ENCODE data around the gene C9orf153. TPM values are rescaled to one million over a fixed set of nuclear protein-coding genes. Genes with fewer than 3 reads are reported as not detected.

The C9orf153 gene
- total and polyA plus RNA-seq, 2 of the 13 experiments (the other 11 are each of a cell fraction or from before 2014, with no cell fraction given): 0.17 to 0.44 TPM

GRCh38 chr9:86184138-86184524 lies 75.3 kb downstream of the C9orf153 start (continued):
- TF ChIP-seq HMGXB3 (CRISPR knock-in tag; IDR thresholded peaks at IDR 0.05; ENCODE audit: borderline replicate concordance): no peak
- no peak for TF ChIP-seq ZNF713 (CRISPR knock-in tag; IDR thresholded peaks at IDR 0.05)
- no peak for TF ChIP-seq HOXA9 (CRISPR knock-in tag; IDR thresholded peaks at IDR 0.05; ENCODE audit: borderline replicate concordance)
- no peak for TF ChIP-seq GABPB1 (CRISPR knock-in tag; IDR thresholded peaks at IDR 0.05)

- Histone ChIP-seq H3K9me3 (ENCODE audit: low read length) (no peaks in the 10 kb centered on the region), H3K27me3 (ENCODE audit: control insufficient read depth in 1 of 2, insufficient read depth in 2 of 2, low read length in 2 of 2) (peaks cover 0 to 10% of the 10 kb centered on the region in 2 experiments; a peak in 1 of 5 replicates), H3K27ac (ENCODE audit: extremely low read length, insufficient read depth, low read length) (no peak overlapping the region), H2AFZ (ENCODE audit: low read length) (no peak overlapping the region), H4K20me1 (ENCODE audit: insufficient read depth, low read length) (no peaks in the 10 kb centered on the region), H3K4me3 (replicated peaks in 1 of 3; ENCODE audit: insufficient read depth in 1 of 3, low read depth in 2 of 3, low read length in 3 of 3) (no peak overlapping the region), H3K36me3 (replicated peaks in 1 of 2; ENCODE audit: control insufficient read depth in 1 of 2, insufficient read depth in 2 of 2, low read length in 2 of 2) (no peaks in the 10 kb centered on the region), H3K9ac (ENCODE audit: insufficient read depth, low read depth, low read length) (no peak overlapping the region), H3K4me1 (ENCODE audit: insufficient read depth, low read length) (0 out of 2 replicates have a peak, but pooled peaks cover 4% of the 10 kb centered on the region), H3K79me2 (ENCODE audit: insufficient read depth, low read length) (no peaks in the 10 kb centered on the region), H3K4me2 (ENCODE audit: low read depth, low read length) (no peak overlapping the region)
- 45% methylated on average over 1 of the region's 1 CpG for WGBS (ENCODE audit: low lambda C conversion rate)
- TF ChIP-seq FOSL2 (CRISPR knock-in tag; IDR thresholded peaks at IDR 0.05) (peak; percentile 67), RNF2 (conservative IDR thresholded peaks at IDR 0.05; ENCODE audit: low read depth) (no peak), MLXIP (CRISPR knock-in tag; IDR thresholded peaks at IDR 0.05; ENCODE audit: borderline replicate concordance) (no peak), ZFP1 (CRISPR knock-in tag; IDR thresholded peaks at IDR 0.05) (no peak), ETV6 (CRISPR knock-in tag; conservative IDR thresholded peaks at IDR 0.05) (no peak), ZNF644 (CRISPR knock-in tag; IDR thresholded peaks at IDR 0.05; ENCODE audit: low read depth) (peak; percentile 56; the same call in 1 of the 2 replicates)
- in situ Hi-C loops (cut with HindIII; ENCODE audit: extremely low pct_ligation_motif_present, low pct_unique_long_range_greater_than_20kb): no loop called here
- DNase-seq (ENCODE audit: low spot score) (peak; percentile 10), ATAC-seq (no peak), FAIRE-seq (no peak)
- intact Hi-C loops (cut with micrococcal nuclease; ENCODE audit: unreplicated experiment): loop anchor here (1.0 kb wide), 1 partner anchor 40 kb away; no protein-coding TSS in a partner anchor
- BruUV-seq (replicated peaks): no TSS peak
- ChIA-PET CTCF (ENCODE audit: low intra/inter-chr PET ratio, low total read pairs) (no interaction called here), POLR2A (no interaction called here)
These were observed 76.0 kb downstream of the C9orf153 start for GRCh38 chr9:86183229-86184137.
